Endothelial cell of umbilical vein (primary cell): Measurements from ENCODE around the gene GSTO2. TPM values are rescaled to one million over a fixed set of nuclear protein-coding genes. Genes with fewer than 3 reads are reported as not detected.

ENCODE experiments used
- BruUV-seq: library from RNA; stranded (reverse); fragments of 400-500 nt; replicated peaks from 2 replicates; lab custom pipeline; 2021; lab: Mats Ljungman, UMichigan
- CTCF ChIA-PET: fragments of 300-600, 350-600 bp; sonication (Branson Sonifier 250); formaldehyde crosslinking; loops from one replicate; lab custom pipeline; 2021; ENCODE audit warnings: antibody characterized with exemption, inconsistent platforms; lab: Charles Lee
- POLR2A ChIA-PET: fragments of 300-600, 350-600 bp; sonication (Branson Sonifier 250); formaldehyde crosslinking; loops from one replicate; lab custom pipeline; 2021; ENCODE audit warnings: antibody characterized with exemption, inconsistent platforms; lab: Charles Lee
- DNase-seq: peaks from one replicate; pipeline ENCODE4 v3.0.0-alpha.2; 2011; ENCODE audit warnings: low read depth, low spot score
- FAIRE-seq: peaks from 2 replicates; lab custom pipeline; 2011; peaks lifted over from hg19 to GRCh38; lab: Jason Lieb, UNC
- H2AFZ ChIP-seq: 2 replicates; pipeline ENCODE4 v1.6.0; 2012; ENCODE audit warnings: low read depth, low read length, control low read depth, inconsistent platforms
- H3K27ac ChIP-seq: 2 replicates; pipeline ENCODE4 v1.5.1; 2011; ENCODE audit warnings: low read depth, mild to moderate bottlenecking, control low read depth, low read length, moderate library complexity; ENCODE audit not compliant: insufficient read depth
- H3K27me3 ChIP-seq, 2 experiments: 2 replicates each; pipeline versions ENCODE4 v1.6.0 to v1.6.1; 2011; ENCODE audit warnings: low read length in 2 of 2, mixed read lengths in 1 of 2; ENCODE audit not compliant: control insufficient read depth in 2 of 2, insufficient read depth in 2 of 2
- H3K36me3 ChIP-seq, 2 experiments: 2 replicates in 1 of 2; 3 replicates in 1 of 2; pipeline ENCODE4 v1.5.1; 2011; ENCODE audit warnings: low read length in 2 of 2, mild to moderate bottlenecking in 1 of 2, moderate library complexity in 1 of 2; ENCODE audit not compliant: control insufficient read depth in 2 of 2, insufficient read depth in 2 of 2; ENCODE audit errors: extremely low read depth in 1 of 2
- H3K4me1 ChIP-seq: 3 replicates; pipeline ENCODE4 v1.5.1; 2011; ENCODE audit warnings: mild to moderate bottlenecking, low read length; ENCODE audit not compliant: control insufficient read depth, insufficient read depth; ENCODE audit errors: extremely low read depth
- H3K4me2 ChIP-seq: 2 replicates; pipeline ENCODE4 v1.6.1; 2011; ENCODE audit warnings: low read length, control low read depth, mixed read lengths; ENCODE audit not compliant: insufficient read depth
- H3K4me3 ChIP-seq, 3 experiments: fragments of 200-600 bp in 1 of 3; sonication (generic), shearing (Covaris generic) in 1 of 3; replicated peaks in 1 of 3; 2 replicates each; pipeline ENCODE4 v1.5.1; 2011 to 2016; ENCODE audit warnings: control low read depth in 3 of 3, low read length in 3 of 3, mild to moderate bottlenecking in 2 of 3, inconsistent platforms in 1 of 3, low read depth in 1 of 3, moderate library complexity in 1 of 3; ENCODE audit not compliant: insufficient read depth in 1 of 3
- H3K79me2 ChIP-seq: 2 replicates; pipeline ENCODE4 v1.6.0; 2012; ENCODE audit warnings: low read length, inconsistent platforms; ENCODE audit not compliant: control insufficient read depth, insufficient read depth
- H3K9ac ChIP-seq: replicated peaks from 2 replicates; pipeline ENCODE3; 2011; ENCODE audit warnings: low read length, control low read depth; ENCODE audit not compliant: insufficient read depth; ENCODE audit errors: extremely low read depth
- H3K9me1 ChIP-seq: replicated peaks from 3 replicates; pipeline ENCODE4 v1.6.0; 2011; ENCODE audit warnings: mild to moderate bottlenecking, low read length; ENCODE audit not compliant: control insufficient read depth, insufficient read depth; ENCODE audit errors: extremely low read depth
- H3K9me3 ChIP-seq: replicated peaks from 2 replicates; pipeline ENCODE4 v1.5.1; 2012; ENCODE audit warnings: low read length, inconsistent platforms; ENCODE audit not compliant: control insufficient read depth, insufficient read depth
- H4K20me1 ChIP-seq: replicated peaks from 2 replicates; pipeline ENCODE3; 2011; ENCODE audit warnings: mild to moderate bottlenecking, low read length; ENCODE audit not compliant: control insufficient read depth, insufficient read depth; ENCODE audit errors: extremely low read depth
- CTCF ChIP-seq, 2 donors: IDR thresholded peaks; 1 replicate in 1 of 2; 2 replicates in 1 of 2; pipeline ENCODE4 v1.5.1; 2011; ENCODE audit warnings: low read length in 2 of 2, mild to moderate bottlenecking in 2 of 2, moderate library complexity in 2 of 2, control low read depth in 1 of 2, inconsistent platforms in 1 of 2, low read depth in 1 of 2; ENCODE audit not compliant: insufficient read depth in 1 of 2; ENCODE audit errors: extremely low read depth in 1 of 2
- EZH2 ChIP-seq: IDR thresholded peaks from 2 replicates; pipeline ENCODE4 v1.6.1; 2012; ENCODE audit warnings: borderline replicate concordance, low read depth, mild to moderate bottlenecking, moderate library complexity, low read length, inconsistent platforms; ENCODE audit not compliant: severe bottlenecking
- FOS ChIP-seq: IDR thresholded peaks from 2 replicates; pipeline ENCODE4 v1.6.1; 2011; ENCODE audit warnings: mild to moderate bottlenecking, low read length, moderate library complexity, borderline replicate concordance; ENCODE audit not compliant: insufficient read depth
- GATA2 ChIP-seq: IDR thresholded peaks from 2 replicates; pipeline ENCODE4 v1.7.0; 2011; ENCODE audit warnings: low read depth, mild to moderate bottlenecking, moderate library complexity, mixed read lengths, low read length; ENCODE audit not compliant: insufficient read length, insufficient read depth
- JUN ChIP-seq: IDR thresholded peaks from 2 replicates; pipeline ENCODE4 v1.6.1; 2011; ENCODE audit warnings: borderline replicate concordance, low read depth; ENCODE audit not compliant: insufficient read length, insufficient read depth
- MAX ChIP-seq: IDR thresholded peaks from 2 replicates; pipeline ENCODE4 v1.6.1; 2011; ENCODE audit not compliant: insufficient read depth, insufficient read length
- MYC ChIP-seq: IDR thresholded peaks from one replicate; pipeline ENCODE4 v1.6.1; 2011; ENCODE audit warnings: mild to moderate bottlenecking, low read depth, low read length
- POLR2A ChIP-seq: IDR thresholded peaks from 2 replicates; pipeline ENCODE4 v1.6.1; 2012; ENCODE audit warnings: low read depth, mild to moderate bottlenecking, control low read depth, low read length
- POLR2AphosphoS5 ChIP-seq: IDR thresholded peaks from 2 replicates; pipeline ENCODE4 v1.6.1; 2012; ENCODE audit warnings: low read depth, mild to moderate bottlenecking, control low read depth, low read length, moderate library complexity; ENCODE audit not compliant: insufficient read depth
- dilution Hi-C: fragments of 300-500 bp; cut with MboI; formaldehyde crosslinking; loops from one replicate; pipeline ENCODE4 v1.15.0; 2019; ENCODE audit warnings: low sequenced_read_pairs; ENCODE audit not compliant: extremely low pct_ligation_motif_present
- intact Hi-C: fragments of 100-400 bp; cut with micrococcal nuclease; formaldehyde crosslinking; loops from one replicate; pipeline ENCODE4 v1.10.0; 2022
- polyA plus RNA-seq, 4 experiments: library from polyadenylated mRNA; depleted of rRNA in 3 of 4; stranded (reverse) in 3 of 4; unstranded in 1 of 4; fragments of >200 nt; gene quantifications; 2 replicates each; pipeline versions ENCODE4 v1.2.1 to v1.2.3, GENCODE V29; 2011 to 2012; ENCODE audit warnings: missing spikeins in 1 of 4
- total RNA-seq: library from RNA; stranded (reverse); gene quantifications from 2 replicates; pipeline ENCODE4 v1.2.3, GENCODE V29; 2021

The GSTO2 gene
- total and polyA plus RNA-seq, 2 donors (not counting 3 experiments of a cell fraction or from before 2014, with no cell fraction given): 0.84 to 1.4 TPM

- no TSS peak for BruUV-seq
- CTCF ChIA-PET: no interaction called here
- no peak overlapping the region for H3K9ac ChIP-seq
- intact Hi-C loops: no loop called here
- no peak overlapping the region for H2AFZ ChIP-seq
- H3K4me3 ChIP-seq: no peak overlapping the region
- H3K79me2 ChIP-seq: no peaks in the 10 kb centered on the region
- no peaks in the 10 kb centered on the region for H4K20me1 ChIP-seq
- no peak for FAIRE-seq
- no peaks in the 10 kb centered on the region for H3K9me3 ChIP-seq
- H3K36me3 ChIP-seq: no peaks in the 10 kb centered on the region
- DNase-seq: no peak
- H3K9me1 ChIP-seq: no peaks in the 10 kb centered on the region
- no peaks in the 10 kb centered on the region for H3K4me1 ChIP-seq
- TF ChIP-seq FOS: no peak
- H3K27ac ChIP-seq: no peak overlapping the region
- H3K27me3 ChIP-seq: peaks cover 12 to 18% of the 10 kb centered on the region in 2 experiments
- dilution Hi-C loops: no loop called here
- H3K4me2 ChIP-seq: no peak overlapping the region
- POLR2A ChIA-PET: no interaction called here
Measured at GRCh38 chr10:104243512-104243911, 25.5 kb upstream of the GSTO2 start.

- FAIRE-seq (no peak), DNase-seq (no peak)
- no peak overlapping the region for H3K27ac ChIP-seq
- H2AFZ ChIP-seq: no peak overlapping the region
- no peaks in the 10 kb centered on the region for H3K36me3 ChIP-seq
- H3K9me1 ChIP-seq: no peaks in the 10 kb centered on the region
- BruUV-seq: no TSS peak
- POLR2A ChIA-PET: no interaction called here
- no peaks in the 10 kb centered on the region for H4K20me1 ChIP-seq
- no peaks in the 10 kb centered on the region for H3K4me1 ChIP-seq
- H3K9ac ChIP-seq: no peak overlapping the region
- H3K4me3 ChIP-seq: no peak overlapping the region
- no peak overlapping the region for H3K4me2 ChIP-seq
- no peaks in the 10 kb centered on the region for H3K9me3 ChIP-seq
- intact Hi-C loops: no loop called here
- dilution Hi-C loops: no loop called here
- H3K79me2 ChIP-seq: no peaks in the 10 kb centered on the region
- CTCF ChIA-PET: no interaction called here
- peaks cover 5 to 9% of the 10 kb centered on the region in 2 experiments for H3K27me3 ChIP-seq
- TF ChIP-seq FOS (no peak), POLR2A (no peak), JUN (no peak), POLR2AphosphoS5 (no peak), GATA2 (no peak), MYC (no peak), CTCF (IDR thresholded peaks at IDR 0.05; ENCODE audit: extremely low read depth in 1 of 2, insufficient read depth in 1 of 2, low read depth in 1 of 2, low read length in 2 of 2) (no peak), EZH2 (no peak), MAX (no peak)
Measured at GRCh38 chr10:104245066-104245632, 23.8 kb upstream of the GSTO2 start.
